ENCODE data around the gene CUTA.

- TF ChIP-seq CTCF (IDR thresholded peaks at IDR 0.05 in 4 of 5, conservative IDR thresholded peaks at IDR 0.05 in 1 of 5), result no peak
- TF ChIP-seq POLR2A (IDR thresholded peaks at IDR 0.05), result no peak
These were observed 41.3 kb upstream of the CUTA start for GRCh38 chr6:33459226-33459625.

All from gastrocnemius medialis (tissue), 4 donors.